ENCODE measurements around the gene UCK2.

UCK2 gene

DNA sequence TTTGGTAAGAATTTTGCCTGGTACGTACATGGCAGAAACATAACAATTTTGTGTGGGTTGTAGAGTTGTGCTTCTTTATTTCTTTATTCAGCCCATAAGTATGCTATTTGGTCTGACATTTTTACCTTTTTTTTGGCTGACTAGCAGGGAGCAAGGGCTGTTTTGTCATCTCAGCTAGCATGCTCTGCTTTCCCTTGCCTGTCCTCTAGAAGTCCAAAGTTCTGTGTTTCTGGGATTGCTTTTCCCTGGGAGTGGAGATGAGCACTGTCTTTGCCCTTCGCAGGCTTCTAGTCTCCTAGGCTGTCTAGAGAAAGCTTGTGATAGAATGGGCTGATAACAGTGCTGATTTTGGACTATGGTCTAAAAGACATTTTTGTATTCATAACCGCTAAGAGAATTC, 7.5 kb downstream of the UCK2 start:
- no peak overlapping the region for H3K4me3 ChIP-seq (ENCODE audit: low read length)
- TF ChIP-seq, protein P1, sequence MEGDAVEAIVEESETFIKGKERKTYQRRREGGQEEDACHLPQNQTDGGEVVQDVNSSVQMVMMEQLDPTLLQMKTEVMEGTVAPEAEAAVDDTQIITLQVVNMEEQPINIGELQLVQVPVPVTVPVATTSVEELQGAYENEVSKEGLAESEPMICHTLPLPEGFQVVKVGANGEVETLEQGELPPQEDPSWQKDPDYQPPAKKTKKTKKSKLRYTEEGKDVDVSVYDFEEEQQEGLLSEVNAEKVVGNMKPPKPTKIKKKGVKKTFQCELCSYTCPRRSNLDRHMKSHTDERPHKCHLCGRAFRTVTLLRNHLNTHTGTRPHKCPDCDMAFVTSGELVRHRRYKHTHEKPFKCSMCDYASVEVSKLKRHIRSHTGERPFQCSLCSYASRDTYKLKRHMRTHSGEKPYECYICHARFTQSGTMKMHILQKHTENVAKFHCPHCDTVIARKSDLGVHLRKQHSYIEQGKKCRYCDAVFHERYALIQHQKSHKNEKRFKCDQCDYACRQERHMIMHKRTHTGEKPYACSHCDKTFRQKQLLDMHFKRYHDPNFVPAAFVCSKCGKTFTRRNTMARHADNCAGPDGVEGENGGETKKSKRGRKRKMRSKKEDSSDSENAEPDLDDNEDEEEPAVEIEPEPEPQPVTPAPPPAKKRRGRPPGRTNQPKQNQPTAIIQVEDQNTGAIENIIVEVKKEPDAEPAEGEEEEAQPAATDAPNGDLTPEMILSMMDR (conservative IDR thresholded peaks at IDR 0.05; ENCODE audit: low read length) = no peak
- no peak for DNase-seq (ENCODE audit: low read depth)

DNA sequence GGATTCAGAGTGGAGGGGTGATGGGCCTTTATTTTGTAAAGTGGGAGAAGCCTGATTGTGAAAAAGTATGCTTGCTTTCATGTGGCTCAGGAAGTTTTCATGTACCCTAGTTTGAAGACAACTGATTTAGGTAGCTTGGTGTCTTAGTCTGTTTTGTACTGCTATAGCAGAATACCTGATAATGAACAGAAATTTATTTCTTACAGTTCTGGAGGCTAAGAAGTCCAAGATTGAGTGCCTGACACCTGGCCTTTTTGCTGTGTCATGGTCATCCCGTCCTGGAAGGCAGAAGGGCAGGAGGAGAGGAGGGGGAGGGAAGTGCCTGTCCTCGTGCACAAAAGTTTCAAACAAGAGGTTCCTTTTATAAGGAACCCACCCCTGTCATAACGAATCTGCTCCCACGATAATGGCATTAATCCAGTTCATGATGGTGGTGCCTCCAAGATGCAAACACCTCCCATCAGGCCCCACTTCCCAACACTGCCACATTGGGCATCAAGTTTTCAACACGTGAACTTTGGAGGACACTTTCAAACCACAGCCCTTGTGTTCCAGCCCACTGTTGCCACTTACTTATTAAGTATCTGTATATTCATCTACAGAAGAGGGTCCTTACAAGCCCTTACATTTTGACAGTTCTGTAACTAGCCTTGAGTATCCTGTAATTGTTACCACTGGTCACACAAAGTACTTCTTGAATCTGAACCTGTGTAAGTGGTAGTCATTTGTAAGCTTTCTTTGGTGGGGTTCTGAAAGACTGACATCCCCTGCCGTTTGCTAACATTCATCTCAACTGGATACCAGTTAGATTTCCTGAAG, 9.5 kb downstream of the UCK2 start:
- no peak overlapping the region for H3K4me3 ChIP-seq (ENCODE audit: low read length)
- no peak for DNase-seq (ENCODE audit: low read depth)
- TF ChIP-seq, protein P1 (conservative IDR thresholded peaks at IDR 0.05; ENCODE audit: low read length) = no peak

DNA sequence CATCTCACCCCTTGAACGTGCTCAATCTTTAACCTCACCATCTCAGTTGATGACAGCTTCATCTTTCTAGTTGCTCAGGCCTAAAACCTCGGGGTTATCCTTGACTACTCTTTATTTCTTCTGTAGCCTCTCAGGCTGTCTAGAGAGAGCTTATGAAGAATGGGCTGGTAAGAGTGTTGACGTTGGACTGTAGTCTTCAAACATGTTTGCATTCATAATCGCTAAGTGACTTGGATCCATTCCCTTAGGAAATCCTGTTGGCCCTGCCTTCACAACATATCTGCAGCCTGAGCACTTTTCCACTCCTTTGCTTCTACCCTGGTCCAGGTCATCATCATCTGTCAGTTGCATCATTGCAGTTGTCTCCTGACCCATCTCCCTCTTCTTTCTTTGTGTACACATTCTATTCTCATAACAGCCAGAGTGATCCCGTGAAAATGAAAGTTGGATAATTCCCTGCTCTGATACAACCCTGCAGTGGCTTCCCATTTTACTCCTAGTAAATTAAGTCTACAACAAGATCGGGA, 10.5 kb downstream of the UCK2 start:
- TF ChIP-seq, protein P1 (conservative IDR thresholded peaks at IDR 0.05; ENCODE audit: low read length) = no peak
- no peak for DNase-seq (ENCODE audit: low read depth)
- H3K4me3 ChIP-seq (ENCODE audit: low read length) = no peak overlapping the region

DNA sequence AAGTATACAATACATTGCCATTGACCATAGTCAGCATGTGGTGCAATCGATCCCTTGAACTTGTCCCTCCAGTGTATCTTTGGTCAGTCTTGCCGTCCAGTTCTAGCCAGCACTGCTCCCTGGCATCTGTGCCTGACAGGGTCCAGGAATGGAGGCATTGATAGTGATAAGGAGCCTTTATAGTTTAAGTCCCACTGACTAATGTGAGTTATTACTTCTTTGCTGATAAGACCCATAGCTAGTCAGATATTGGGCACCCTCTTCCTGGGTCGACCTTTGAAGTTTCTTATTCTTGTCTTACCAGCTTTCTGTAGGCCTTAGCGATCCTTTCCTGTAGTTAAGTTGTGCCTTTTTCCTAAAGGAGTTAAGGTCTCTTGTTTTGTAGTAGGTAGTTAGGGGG, 13.0 kb downstream of the UCK2 start:
- TF ChIP-seq, protein P1 (conservative IDR thresholded peaks at IDR 0.05; ENCODE audit: low read length) = no peak
- no peak overlapping the region for H3K4me3 ChIP-seq (ENCODE audit: low read length)

DNA sequence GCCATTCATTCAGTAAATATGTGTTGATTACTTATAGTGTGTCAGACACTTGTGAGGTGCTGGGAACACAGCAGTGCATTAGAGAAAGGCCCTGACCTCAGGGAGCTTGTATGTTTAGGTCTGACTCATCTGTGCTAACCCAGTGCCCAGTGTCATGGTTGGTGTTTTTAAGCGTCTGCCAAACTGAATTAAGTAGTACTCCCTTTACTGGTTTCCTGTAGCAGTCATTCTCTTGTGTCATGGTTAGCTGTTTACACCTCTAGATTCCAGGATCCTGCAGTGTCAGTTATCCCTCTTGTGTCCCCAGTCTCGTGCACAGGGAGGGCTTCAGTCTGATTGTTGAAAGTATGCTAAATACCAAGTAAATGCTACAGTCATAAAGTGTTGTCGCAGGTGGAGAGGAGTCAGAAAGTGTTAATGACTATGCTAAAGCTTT, 14.2 kb downstream of the UCK2 start:
- TF ChIP-seq, protein P1 (conservative IDR thresholded peaks at IDR 0.05; ENCODE audit: low read length) = no peak
- peak; percentile 42 for DNase-seq (ENCODE audit: low read depth)
- H3K4me3 ChIP-seq (ENCODE audit: low read length) = no peak overlapping the region

More for the DNA sequence above, 13.0 kb downstream of the UCK2 start:
- no peak for DNase-seq (ENCODE audit: low read depth)

DNA sequence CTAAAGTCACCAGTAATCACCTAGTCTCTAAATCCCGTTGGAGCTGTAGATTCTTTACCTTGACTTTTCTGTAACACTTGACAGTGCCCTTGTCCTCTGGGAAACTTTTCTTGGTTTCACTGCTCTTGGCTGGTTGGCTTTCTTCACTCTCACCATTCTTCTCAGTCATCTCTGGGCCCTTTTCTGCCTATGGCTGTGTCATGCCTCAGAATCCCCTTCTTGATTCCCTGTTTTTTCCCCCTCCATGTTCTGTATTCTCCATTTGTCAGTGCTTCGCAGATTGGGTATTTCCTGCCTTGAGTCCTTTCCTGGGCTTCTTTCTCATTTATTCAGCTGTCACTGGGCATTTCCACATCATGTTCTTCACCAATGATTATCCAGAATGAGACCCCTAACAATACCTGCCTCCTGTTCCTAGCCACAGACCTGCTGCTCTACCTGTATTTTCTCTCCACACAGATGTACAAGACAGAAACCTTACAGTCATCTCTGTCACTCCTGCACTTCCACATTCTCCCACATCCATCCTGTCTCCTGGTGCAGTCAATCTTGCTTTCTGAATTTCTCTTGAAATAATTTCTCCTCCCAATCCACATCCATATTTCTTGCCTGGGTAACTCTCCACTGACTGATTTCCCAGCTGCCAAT, 14.7 kb downstream of the UCK2 start:
- H3K4me3 ChIP-seq (ENCODE audit: low read length) = no peak overlapping the region
- no peak for DNase-seq (ENCODE audit: low read depth)
- TF ChIP-seq, protein P1 (conservative IDR thresholded peaks at IDR 0.05; ENCODE audit: low read length) = no peak
